ENCODE results near the gene IL2RG. TPM values are rescaled to one million over a fixed set of nuclear protein-coding genes. Genes with fewer than 3 reads are reported as not detected.

Gene IL2RG
- total RNA-seq, 1 donor from 2014 or later: 261 TPM

GRCh38 chrX:71111921-71112431 is 599 bp upstream of the IL2RG start:
- CTCF ChIA-PET: interaction anchor here (1.8 to 2.8 kb wide), 2 partner anchors 11 to 18 kb away, joined by 6 to 17 read pairs; no protein-coding TSS in a partner anchor
- Mint-ChIP-seq H3K4me1 (peaks cover 62% of the 10 kb centered on the region), H3K27me3 (no peaks in the 10 kb centered on the region), H3K27ac (peak overlapping the region; percentile 99), H3K9me3 (no peaks in the 10 kb centered on the region), H3K36me3 (ENCODE audit: low read depth) (peaks cover 43% of the 10 kb centered on the region), H3K4me3 (peak overlapping the region; percentile 95)
- ATAC-seq (ENCODE audit: low read depth) (peak; percentile 33), DNase-seq (no peak)
- POLR2A ChIA-PET: interaction anchor here (0.8 to 3.9 kb wide), 12 partner anchors 11 to 254 kb away, joined by 3 to 76 read pairs (median 12); partner anchors contain the start of genes FOXO4, NONO, SNX12 and TAF1
- intact Hi-C loops (cut with micrococcal nuclease): loop anchor here (1.0 to 5.0 kb wide), 7 partner anchors 9 to 420 kb away; partner anchors contain the start of genes NONO, OGT and SNX12
- no peak for TF ChIP-seq CTCF (IDR thresholded peaks at IDR 0.05)

- CTCF ChIA-PET: no interaction called here
- no peak for DNase-seq
- intact Hi-C loops (cut with micrococcal nuclease): no loop called here
- POLR2A ChIA-PET: interaction anchor here (0.5 to 3.9 kb wide), 4 partner anchors 8 to 86 kb away, joined by 3 to 76 read pairs (median 4); partner anchors contain the start of gene MED12
- Mint-ChIP-seq H3K36me3 (ENCODE audit: low read depth) (peaks cover 56% of the 10 kb centered on the region), H3K9me3 (no peaks in the 10 kb centered on the region), H3K27ac (peak overlapping the region; percentile 99), H3K27me3 (no peaks in the 10 kb centered on the region), H3K4me3 (peak overlapping the region; percentile 95), H3K4me1 (peaks cover 82% of the 10 kb centered on the region)
- ATAC-seq (ENCODE audit: low read depth): no peak
- TF ChIP-seq CTCF (IDR thresholded peaks at IDR 0.05): no peak
Observed at GRCh38 chrX:71109051-71109450, 2.3 kb downstream of the IL2RG start.

- ATAC-seq (ENCODE audit: low read depth) (no peak), DNase-seq (no peak)
- TF ChIP-seq CTCF (IDR thresholded peaks at IDR 0.05): no peak
- intact Hi-C loops (cut with micrococcal nuclease): no loop called here
- H3K36me3 Mint-ChIP-seq (ENCODE audit: low read depth): peaks cover 56% of the 10 kb centered on the region
- CTCF ChIA-PET: no interaction called here
- H3K4me1 Mint-ChIP-seq: peaks cover 89% of the 10 kb centered on the region
- H3K27me3 Mint-ChIP-seq: no peaks in the 10 kb centered on the region
- POLR2A ChIA-PET: interaction anchor here (0.7 kb wide), 1 partner anchor 9 kb away, joined by 3 read pairs; no protein-coding TSS in a partner anchor
- H3K9me3 Mint-ChIP-seq: no peaks in the 10 kb centered on the region
- peak overlapping the region; percentile 95 for H3K4me3 Mint-ChIP-seq
- H3K27ac Mint-ChIP-seq: peak overlapping the region; percentile 52
Observed at GRCh38 chrX:71107762-71108360, 3.5 kb downstream of the IL2RG start.

- H3K36me3 Mint-ChIP-seq (ENCODE audit: low read depth): peaks cover 56% of the 10 kb centered on the region
- intact Hi-C loops (cut with micrococcal nuclease): no loop called here
- no peak for TF ChIP-seq CTCF (IDR thresholded peaks at IDR 0.05)
- peaks cover 86% of the 10 kb centered on the region for H3K4me1 Mint-ChIP-seq
- no peaks in the 10 kb centered on the region for H3K27me3 Mint-ChIP-seq
- POLR2A ChIA-PET: no interaction called here
- DNase-seq (no peak), ATAC-seq (ENCODE audit: low read depth) (no peak)
- H3K27ac Mint-ChIP-seq: peak overlapping the region; percentile 35
- H3K9me3 Mint-ChIP-seq: no peaks in the 10 kb centered on the region
- CTCF ChIA-PET: no interaction called here
- peak overlapping the region; percentile 38 for H3K4me3 Mint-ChIP-seq
Observed at GRCh38 chrX:71107245-71107644, 4.1 kb downstream of the IL2RG start.

- CTCF ChIA-PET: no interaction called here
- Mint-ChIP-seq H3K4me1 (peaks cover 80% of the 10 kb centered on the region), H3K36me3 (ENCODE audit: low read depth) (peaks cover 57% of the 10 kb centered on the region), H3K27me3 (no peaks in the 10 kb centered on the region), H3K4me3 (peak within 1 kb of the TSS; percentile 50), H3K9me3 (no peaks in the 10 kb centered on the region), H3K27ac (peak within 1 kb of the TSS; percentile 76)
- POLR2A ChIA-PET: interaction anchor here (0.9 to 8.2 kb wide), 3 partner anchors 12 to 22 kb away, joined by 3 to 89 read pairs (median 4); partner anchors contain the start of gene MED12
- ATAC-seq (ENCODE audit: low read depth) (no peak), DNase-seq (no peak)
- TF ChIP-seq CTCF (IDR thresholded peaks at IDR 0.05): no peak
- intact Hi-C loops (cut with micrococcal nuclease): no loop called here
Observed at GRCh38 chrX:71106427-71106826, 5.0 kb downstream of the IL2RG start, which contains the start of gene CXorf65. Gene CXorf65, minus strand, starts transcription at chrX:71106740. Its CDS starts 184 bp downstream, at chrX:71106556.
